GM12801 (cell line): ENCODE results near the gene HOXB9.

Experiments used
- CTCF ChIP-seq: IDR thresholded peaks from one replicate; pipeline ENCODE4 v1.5.1; 2011; ENCODE audit warnings: control low read depth; ENCODE audit not compliant: insufficient read length; ENCODE audit errors: extremely low read depth

HOXB9 gene

GRCh38 chr17:48595278-48595999 is 30.7 kb downstream of the HOXB9 start:
- TF ChIP-seq CTCF: no peak

- TF ChIP-seq CTCF: no peak
Measured at GRCh38 chr17:48594538-48595277, 31.4 kb downstream of the HOXB9 start.

GRCh38 chr17:48593840-48594537 is 32.2 kb downstream of the HOXB9 start:
- no peak for TF ChIP-seq CTCF

GRCh38 chr17:48593126-48593829 is 32.9 kb downstream of the HOXB9 start, which contains the start of gene HOXB5:
TSS of gene HOXB5 (minus strand) at chr17:48593779. CDS start at chr17:48593682, 97 bp downstream.
- no peak for TF ChIP-seq CTCF

- no peak for TF ChIP-seq CTCF
Measured at GRCh38 chr17:48592577-48592976, 33.6 kb downstream of the HOXB9 start.

GRCh38 chr17:48592057-48592514 is 34.1 kb downstream of the HOXB9 start:
- TF ChIP-seq CTCF: no peak
